A549 (cell line): Measurements from ENCODE around the gene LEMD1.

ENCODE experiments used
- CHD2 ChIP-seq: fragments of 150-350 bp; IDR thresholded peaks from 2 replicates; pipeline ENCODE4 v1.6.1; 2014; ENCODE audit warnings: low read length; ENCODE audit not compliant: partially characterized antibody
- CTCF ChIP-seq: fragments of >200 bp; sonication (Bioruptor Twin); formaldehyde crosslinking; IDR thresholded peaks from 3 replicates; pipeline ENCODE4 v1.5.1; 2016
- ESRRA ChIP-seq: fragments of 150-350 bp; IDR thresholded peaks from 2 replicates; pipeline ENCODE4 v1.6.1; 2014; ENCODE audit warnings: mild to moderate bottlenecking, low read length, borderline replicate concordance
- HOXA7 ChIP-seq: fragments of 250-450 bp; sonication (Bioruptor Pico); IDR thresholded peaks from 2 replicates; pipeline ENCODE4 v1.5.0; 2020; ENCODE audit warnings: mild to moderate bottlenecking, moderate library complexity
- MYC ChIP-seq: IDR thresholded peaks from 2 replicates; pipeline ENCODE4 v1.6.1; 2012; ENCODE audit warnings: mild to moderate bottlenecking, inconsistent platforms, low read length, improper control_type of control experiment, borderline replicate concordance
- PBX3 ChIP-seq: IDR thresholded peaks from 2 replicates; pipeline ENCODE4 v1.6.1; 2012
- PHF8 ChIP-seq: fragments of 200-600 bp; sonication (generic); IDR thresholded peaks from 2 replicates; pipeline ENCODE4 v1.6.1; 2016; ENCODE audit warnings: low read depth, mild to moderate bottlenecking, antibody characterized with exemption, moderate library complexity, borderline replicate concordance
- POLR2A ChIP-seq: IDR thresholded peaks from 2 replicates; pipeline ENCODE4 v1.6.1; 2012; ENCODE audit warnings: mild to moderate bottlenecking, low read length
- RAD21 ChIP-seq, 2 experiments: fragments of >200 bp in 1 of 2; sonication (Bioruptor Twin) in 1 of 2; formaldehyde crosslinking in 1 of 2; IDR thresholded peaks in 1 of 2; conservative IDR thresholded peaks in 1 of 2; 2 replicates in 1 of 2; 3 replicates in 1 of 2; pipeline ENCODE4 v1.6.1; 2012 to 2018; ENCODE audit warnings: inconsistent platforms in 1 of 2
- REST ChIP-seq: fragments of 200-600 bp; sonication (generic); IDR thresholded peaks from 2 replicates; pipeline ENCODE4 v1.6.1; 2016; ENCODE audit warnings: antibody characterized with exemption, mild to moderate bottlenecking, moderate library complexity
- SREBF2 ChIP-seq: fragments of 450-650 bp; IDR thresholded peaks from 2 replicates; pipeline ENCODE4 v1.6.1; 2014; ENCODE audit warnings: mild to moderate bottlenecking, moderate library complexity
- ZC3H11A ChIP-seq: fragments of 450-650 bp; IDR thresholded peaks from 2 replicates; pipeline ENCODE4 v1.6.1; 2014; ENCODE audit warnings: antibody characterized with exemption, mild to moderate bottlenecking

GRCh38 chr1:205381305-205381704, 40.6 kb downstream of the LEMD1 start:
- TF ChIP-seq HOXA7 (no peak), POLR2A (no peak), CTCF (no peak), MYC (no peak), SREBF2 (no peak), ZC3H11A (no peak), ESRRA (no peak), CHD2 (no peak), PBX3 (no peak), REST (no peak), PHF8 (no peak), RAD21 (conservative IDR thresholded peaks at IDR 0.05 in 1 of 2, IDR thresholded peaks at IDR 0.05 in 1 of 2) (no peak)
